Right atrium auricular region (tissue), 2 donors: ENCODE results near the gene NOSTRIN. TPM values are rescaled to one million over a fixed set of nuclear protein-coding genes. Genes with fewer than 3 reads are reported as not detected.

Experiments used
- DNase-seq: peaks from one replicate; pipeline ENCODE4 v3.0.0-alpha.2; 2019; ENCODE audit warnings: low spot score
- H3K27ac ChIP-seq, 2 donors: fragments of 200-600 bp; sonication (generic); 1 replicate in 1 of 2; 2 replicates in 1 of 2; pipeline ENCODE4 v1.5.1; 2016 to 2019
- H3K27me3 ChIP-seq, 2 donors: fragments of 200-600 bp; sonication (generic); one replicate each; pipeline versions ENCODE4 v1.5.1 to v1.6.0; 2017 to 2019
- H3K36me3 ChIP-seq: fragments of 200-600 bp; sonication (generic); one replicate; pipeline ENCODE4 v1.5.1; 2016
- H3K4me1 ChIP-seq, 2 donors: fragments of 200-600 bp; sonication (generic); one replicate each; pipeline versions ENCODE4 v1.5.1 to v1.6.0; 2017 to 2019
- H3K4me3 ChIP-seq, 2 donors: fragments of 200-600 bp; sonication (generic); 1 replicate in 1 of 2; 2 replicates in 1 of 2; pipeline ENCODE4 v1.5.1; 2017 to 2019; ENCODE audit warnings: mild to moderate bottlenecking in 1 of 2, moderate library complexity in 1 of 2
- H3K9me3 ChIP-seq, 2 donors: fragments of 200-600 bp; sonication (generic); one replicate each; pipeline ENCODE4 v1.5.1; 2019
- CTCF ChIP-seq, 2 donors: fragments of 200-600 bp; sonication (generic); IDR thresholded peaks; one replicate each; pipeline ENCODE4 v1.5.1; 2019; ENCODE audit warnings: antibody characterized with exemption in 2 of 2
- total RNA-seq, 2 donors: library from RNA; depleted of rRNA; stranded (reverse); fragments of >200 nt; gene quantifications; one replicate each; pipeline ENCODE4 v1.1.0, GENCODE V29; 2016

Gene NOSTRIN
- total RNA-seq, 2 donors from 2014 or later: 30.6 to 34.3 TPM

GRCh38 chr2:168913495-168913894, 111.1 kb downstream of the NOSTRIN start:
- no peak for TF ChIP-seq CTCF (IDR thresholded peaks at IDR 0.05)
- Histone ChIP-seq H3K36me3 (no peaks in the 10 kb centered on the region), H3K27ac (no peak overlapping the region), H3K4me3 (no peak overlapping the region), H3K27me3 (no peaks in the 10 kb centered on the region), H3K4me1 (no peaks in the 10 kb centered on the region), H3K9me3 (peaks cover 0 to 5% of the 10 kb centered on the region in 2 donors)
- DNase-seq: no peak

Other genes with a start within 250 kb of the NOSTRIN start
- gene SPC25, start 87.8 kb downstream of the NOSTRIN start, total RNA-seq: 1 to 10 TPM in 1 of 2 donors, not detected in 1; 1.9 TPM
- gene G6PC2, start 98.7 kb downstream of the NOSTRIN start, total RNA-seq: not detected
- under 1 TPM; 0.12 to 0.33 TPM for gene ABCB11, start 228.7 kb downstream of the NOSTRIN start, total RNA-seq